GM19455 (cell line): ENCODE results near the gene AK8.
A peak's percentile ranks its signal among the peaks of the same experiment; 100 is the strongest.
"Not testable (repeated sequence)": the region's sequence is repeated elsewhere in the genome, so short reads cannot be mapped to it uniquely, and the experiment has no call there.

Experiments used
- ATAC-seq: cut with Tn5 transposase; IDR thresholded peaks from one replicate; pipeline ENCODE4 v1.9.1; 2021; ENCODE audit not compliant: unreplicated experiment

AK8 gene

GRCh38 chr9:132774886-132775285 lies 103.2 kb downstream of the AK8 start:
- ATAC-seq, result no peak

GRCh38 chr9:132773764-132774339 lies 104.2 kb downstream of the AK8 start:
- no peak for ATAC-seq

GRCh38 chr9:132773093-132773492 lies 105.0 kb downstream of the AK8 start:
- ATAC-seq, result no peak

GRCh38 chr9:132771752-132772151 lies 106.3 kb downstream of the AK8 start:
- ATAC-seq, result not testable (repeated sequence)

GRCh38 chr9:132770770-132771310 lies 107.2 kb downstream of the AK8 start:
- no peak for ATAC-seq

GRCh38 chr9:132769906-132770769 lies 107.9 kb downstream of the AK8 start:
- peak; percentile 61 for ATAC-seq

- ATAC-seq, result peak; percentile 45
These were observed 108.9 kb downstream of the AK8 start for GRCh38 chr9:132768932-132769905.

GRCh38 chr9:132763574-132763973 lies 114.5 kb downstream of the AK8 start:
- ATAC-seq, result no peak

- ATAC-seq, result no peak
These were observed 115.2 kb downstream of the AK8 start for GRCh38 chr9:132762896-132763295.

GRCh38 chr9:132761602-132762001 lies 116.5 kb downstream of the AK8 start:
- ATAC-seq, result no peak

- no peak for ATAC-seq
These were observed 118.0 kb downstream of the AK8 start for GRCh38 chr9:132760057-132760456.

- no peak for ATAC-seq
These were observed 121.1 kb downstream of the AK8 start for GRCh38 chr9:132757016-132757415.

GRCh38 chr9:132756214-132756845 lies 121.8 kb downstream of the AK8 start:
- no peak for ATAC-seq

GRCh38 chr9:132755096-132755495 lies 123.0 kb downstream of the AK8 start:
- ATAC-seq, result no peak

GRCh38 chr9:132754236-132754635 lies 123.8 kb downstream of the AK8 start:
- ATAC-seq, result no peak

- no peak for ATAC-seq
These were observed 124.5 kb downstream of the AK8 start for GRCh38 chr9:132753593-132753880.

- ATAC-seq, result no peak
These were observed 125.0 kb downstream of the AK8 start for GRCh38 chr9:132752877-132753592.

GRCh38 chr9:132750668-132751067 lies 127.4 kb downstream of the AK8 start:
- no peak for ATAC-seq

- no peak for ATAC-seq
These were observed 128.8 kb downstream of the AK8 start for GRCh38 chr9:132749306-132749705.

GRCh38 chr9:132748450-132748849 lies 129.6 kb downstream of the AK8 start:
- ATAC-seq, result no peak
